Smooth muscle cell of the umbilical artery (primary cell): ENCODE measurements around the gene OR51M1. TPM values are rescaled to one million over a fixed set of nuclear protein-coding genes. Genes with fewer than 3 reads are reported as not detected.

Source experiments
- total RNA-seq: library from RNA; depleted of rRNA; stranded (reverse); fragments of >200 nt; gene quantifications from 2 replicates; pipeline ENCODE4 v1.2.3, GENCODE V29; 2014

OR51M1 gene
- total RNA-seq: not detected in 2 replicates

GRCh38 chr11:5383576-5383975 lies at the start of gene OR51M1:
Gene OR51M1, plus strand, starts transcription at chr11:5383812. Its CDS starts 5,587 bp downstream, at chr11:5389399.

GRCh38 chr11:5343474-5344335 lies 39.9 kb upstream of the OR51M1 start, which contains the start of gene OR51B5:
Gene OR51B5, minus strand, starts transcription at chr11:5343524. Its CDS starts 0 bp downstream, at chr11:5343524.

GRCh38 chr11:5351208-5351607 lies 32.4 kb upstream of the OR51M1 start, which contains the start of gene OR51B6:
Gene OR51B6, plus strand, starts transcription at chr11:5351508. Its CDS starts 0 bp downstream, at chr11:5351508.

GRCh38 chr11:5421811-5422210 lies 38.2 kb downstream of the OR51M1 start, which contains the start of gene OR51Q1:
Gene OR51Q1, plus strand, starts transcription at chr11:5422111. Its CDS starts 90 bp downstream, at chr11:5422201.

GRCh38 chr11:5441414-5441813 lies 57.8 kb downstream of the OR51M1 start, which contains the start of gene OR51I1:
Gene OR51I1, minus strand, starts transcription at chr11:5441514. Its CDS starts 0 bp downstream, at chr11:5441514.

Other genes starting within 250 kb of the OR51M1 start
- not detected in 2 replicates for gene OR52A5, start 245.5 kb upstream of the OR51M1 start, total RNA-seq
- gene OR52A1, start 229.1 kb upstream of the OR51M1 start, total RNA-seq: not detected in 2 replicates
- gene OR51V1, start 183.1 kb upstream of the OR51M1 start, total RNA-seq: not detected in 2 replicates
- not detected in 2 replicates for gene HBB, start 156.7 kb upstream of the OR51M1 start, total RNA-seq
- gene HBD, start 149.3 kb upstream of the OR51M1 start, total RNA-seq: not detected in 2 replicates
- 0.37 TPM in 1 of 2 replicates, not detected in the other for gene HBG1, start 134.0 kb upstream of the OR51M1 start, total RNA-seq
- gene HBG2, start 129.0 kb upstream of the OR51M1 start, total RNA-seq: not detected in 2 replicates
- gene HBE1, start 113.9 kb upstream of the OR51M1 start, total RNA-seq: 0.23 TPM in 1 of 2 replicates, not detected in the other
- gene OR51B4, start 81.9 kb upstream of the OR51M1 start, total RNA-seq: not detected in 2 replicates
- not detected in 2 replicates for gene OR51B2, start 59.5 kb upstream of the OR51M1 start, total RNA-seq
- 0.09 and 0.30 TPM in 2 replicates for gene OR51B5, start 40.3 kb upstream of the OR51M1 start, total RNA-seq
- not detected in 2 replicates for gene OR51B6, start 32.3 kb upstream of the OR51M1 start, total RNA-seq
- not detected in 2 replicates for gene OR51Q1, start 38.3 kb downstream of the OR51M1 start, total RNA-seq
- gene OR51I1, start 57.7 kb downstream of the OR51M1 start, total RNA-seq: not detected in 2 replicates
- not detected in 2 replicates for gene OR51I2, start 65.5 kb downstream of the OR51M1 start, total RNA-seq
- gene OR52D1, start 104.9 kb downstream of the OR51M1 start, total RNA-seq: not detected in 2 replicates
- gene UBQLN3, start 126.1 kb downstream of the OR51M1 start, total RNA-seq: 0.14 TPM in 1 of 2 replicates, not detected in the other
- gene UBQLNL, start 132.9 kb downstream of the OR51M1 start, total RNA-seq: 0.05 and 0.30 TPM in 2 replicates
- gene OR52H1, start 164.7 kb downstream of the OR51M1 start, total RNA-seq: 0.30 and 0.42 TPM in 2 replicates
- gene OR52B6, start 197.1 kb downstream of the OR51M1 start, total RNA-seq: not detected in 2 replicates
- gene TRIM6, start 212.8 kb downstream of the OR51M1 start, total RNA-seq: 4.8 and 8.7 TPM in 2 replicates
- gene TRIM34, start 241.2 kb downstream of the OR51M1 start, total RNA-seq: 10.7 and 16.7 TPM in 2 replicates